EH (cell line): ENCODE measurements around the gene LIPC.
A peak's percentile ranks its signal among the peaks of the same experiment; 100 is the strongest.

Source experiments
- DNase-seq: peaks from one replicate; pipeline ENCODE4 v3.0.0-alpha.2; 2015; ENCODE audit warnings: low read depth

Gene LIPC

DNA sequence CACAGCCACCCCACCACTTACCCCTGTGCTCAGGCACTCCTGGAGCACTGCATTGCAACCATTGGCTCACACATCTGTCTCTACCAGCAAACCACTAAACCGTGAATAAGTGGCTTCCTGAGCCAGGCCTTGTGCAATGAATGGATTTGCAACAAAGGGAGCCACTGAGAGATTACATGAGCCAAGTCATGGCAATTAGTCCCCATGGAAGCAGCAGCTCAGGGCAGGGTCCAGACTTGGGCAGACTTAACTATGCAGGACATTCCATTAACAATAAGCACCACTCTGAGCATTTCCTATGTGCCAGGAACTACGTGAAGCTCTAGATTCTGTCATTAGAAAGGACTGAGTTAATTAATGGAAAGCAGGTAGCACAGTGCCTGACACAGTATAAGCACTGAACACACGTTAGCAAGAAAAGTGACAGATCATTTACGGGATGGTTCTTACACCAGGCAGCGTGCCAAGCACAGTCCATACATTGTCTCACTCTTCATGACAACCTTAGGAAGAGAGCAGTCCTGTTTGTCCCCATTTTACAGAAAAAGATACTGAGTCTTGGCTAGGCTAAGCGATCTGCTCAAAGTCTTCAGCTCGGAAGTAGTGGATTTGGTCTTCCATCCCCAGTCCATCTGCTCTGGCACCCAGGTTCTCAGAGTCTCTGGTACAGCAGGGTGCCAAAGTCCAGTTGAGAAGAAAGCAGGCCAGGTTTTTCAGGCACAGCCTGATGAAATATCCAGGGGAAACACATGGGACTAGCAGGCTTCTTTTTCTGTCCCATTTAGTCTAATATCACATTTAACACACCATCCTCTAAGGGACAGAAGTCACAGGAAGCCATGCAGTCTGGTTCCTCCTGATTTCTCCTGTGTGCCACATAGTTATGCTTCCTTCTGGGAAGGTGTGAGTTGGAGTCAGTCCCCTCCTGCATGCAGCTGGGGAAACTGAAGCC lies 44.1 kb downstream of the LIPC start:
- peak; percentile 78 for DNase-seq

DNA sequence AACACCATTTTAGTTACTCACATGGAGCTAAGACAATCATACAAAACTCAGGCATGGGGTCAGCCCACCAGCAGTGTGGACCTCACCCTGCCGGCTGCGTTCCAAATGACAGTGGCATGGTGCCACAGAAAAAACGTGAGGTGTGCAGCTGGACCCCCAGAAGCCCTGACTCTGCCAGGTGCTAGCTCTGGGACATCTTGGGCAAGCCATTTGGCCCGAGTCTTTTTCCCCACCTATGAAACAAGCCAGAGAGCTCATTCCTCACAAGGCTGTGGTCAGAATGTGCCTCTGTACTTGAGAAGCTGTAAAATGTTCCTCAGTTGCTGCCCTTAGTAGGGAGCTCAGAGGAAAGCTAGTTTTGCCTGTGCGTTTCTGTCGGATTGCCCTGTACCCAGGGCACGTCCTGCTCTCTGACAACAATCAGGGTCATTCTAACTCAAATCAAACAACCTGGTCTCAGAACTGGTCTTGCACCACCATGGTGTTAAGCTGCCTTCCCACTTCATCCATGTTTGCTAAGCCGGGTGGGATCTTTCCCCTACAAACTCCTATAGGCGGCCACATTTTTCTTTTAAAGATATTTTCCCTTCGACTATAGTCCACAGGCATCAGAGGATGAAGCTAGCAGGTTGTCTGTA lies 44.9 kb downstream of the LIPC start:
- no peak for DNase-seq

DNA sequence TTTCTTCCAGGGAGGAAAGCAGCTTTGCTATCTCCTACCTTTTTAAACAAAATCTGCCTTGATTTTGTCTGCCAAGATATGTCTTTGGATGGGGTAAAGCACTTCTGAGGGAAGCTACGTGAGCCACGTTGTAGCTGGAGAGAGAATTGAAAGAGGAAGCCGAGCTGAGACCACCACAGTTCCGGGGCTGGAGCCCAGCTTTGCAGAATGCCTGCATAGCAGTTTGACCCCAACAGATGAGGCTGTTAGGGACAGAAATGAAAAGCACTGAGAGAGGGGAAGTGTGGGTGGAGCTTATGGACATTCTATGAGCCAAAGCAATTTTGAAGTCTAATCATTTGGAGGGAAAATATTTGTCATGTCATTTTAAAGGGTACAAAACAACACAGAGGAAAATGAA lies 45.4 kb downstream of the LIPC start:
- DNase-seq, result no peak

DNA sequence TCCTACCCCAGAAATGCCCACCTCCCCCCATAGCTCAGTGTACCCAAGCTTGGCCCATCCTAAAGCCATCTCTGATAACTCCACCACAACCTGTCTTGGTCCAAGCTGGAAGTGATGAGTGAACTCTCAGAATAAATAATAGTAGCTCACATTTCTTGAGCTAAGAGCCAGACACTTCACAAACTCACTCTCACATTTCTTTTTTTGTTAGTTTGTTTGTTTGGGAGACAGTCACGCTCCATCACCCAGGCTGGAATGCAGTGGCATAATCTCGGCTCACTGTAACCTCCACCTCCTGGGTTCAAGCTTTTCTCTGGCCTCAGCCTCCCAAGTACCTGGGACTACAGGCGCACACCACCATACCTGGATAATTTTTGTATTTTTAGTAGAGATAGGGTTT lies 46.2 kb downstream of the LIPC start:
- DNase-seq, result no peak

DNA sequence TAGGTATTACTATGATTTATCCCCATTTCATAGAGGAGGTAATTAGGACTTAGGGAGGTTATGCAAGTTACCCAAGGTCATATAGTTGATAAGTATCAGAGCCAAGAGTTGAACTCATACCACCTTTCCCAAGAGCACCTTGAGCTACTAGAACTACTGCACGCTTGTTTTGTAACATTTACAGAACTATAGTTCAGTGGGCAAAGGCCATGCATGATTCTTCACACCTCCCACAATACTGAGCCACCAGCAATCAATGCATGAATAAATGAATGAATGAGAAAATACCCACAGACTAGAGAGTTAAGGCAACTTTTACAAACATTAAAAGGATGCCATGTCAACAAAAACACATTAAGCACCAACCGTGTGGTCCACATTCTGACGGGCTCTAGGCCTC lies 46.8 kb downstream of the LIPC start:
- DNase-seq, result no peak

DNA sequence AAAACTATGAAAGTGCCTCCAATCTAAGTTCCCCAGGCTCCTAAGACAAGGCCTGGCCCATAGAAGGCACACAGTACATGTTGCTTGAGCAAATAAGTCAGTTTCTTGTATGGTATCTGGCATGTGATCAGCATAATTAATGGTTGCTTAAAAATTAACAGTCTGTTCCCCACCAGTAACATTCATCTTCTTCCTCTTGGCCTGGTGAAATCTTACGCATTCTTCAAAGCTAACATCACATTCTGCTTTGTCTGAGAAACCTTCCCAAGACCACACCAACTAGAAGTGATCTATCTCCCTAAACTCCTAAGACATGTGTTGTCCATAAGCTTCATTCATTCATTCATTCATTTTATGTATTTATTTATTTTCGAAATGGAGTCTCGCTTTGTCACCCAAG lies 48.1 kb downstream of the LIPC start:
- DNase-seq, result no peak

DNA sequence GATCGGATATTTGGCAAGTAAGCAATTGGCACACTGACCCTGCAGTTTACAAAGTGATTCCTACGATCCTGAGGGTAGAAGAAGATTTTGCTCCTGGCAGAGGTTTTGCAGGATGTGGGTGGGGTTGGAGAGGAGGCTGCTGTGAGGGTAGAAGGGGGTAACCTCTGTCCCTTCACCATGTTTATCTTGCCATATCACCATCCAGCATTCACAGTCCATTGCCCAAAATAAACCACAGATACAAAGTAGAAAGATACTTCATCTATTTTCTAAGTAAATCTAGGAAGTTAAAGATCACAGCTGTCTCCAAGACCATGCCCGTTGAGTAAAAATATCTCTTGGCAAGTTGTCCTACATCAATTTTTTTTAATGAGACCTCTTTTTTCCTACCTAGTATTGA lies 51.6 kb downstream of the LIPC start:
- DNase-seq, result no peak

DNA sequence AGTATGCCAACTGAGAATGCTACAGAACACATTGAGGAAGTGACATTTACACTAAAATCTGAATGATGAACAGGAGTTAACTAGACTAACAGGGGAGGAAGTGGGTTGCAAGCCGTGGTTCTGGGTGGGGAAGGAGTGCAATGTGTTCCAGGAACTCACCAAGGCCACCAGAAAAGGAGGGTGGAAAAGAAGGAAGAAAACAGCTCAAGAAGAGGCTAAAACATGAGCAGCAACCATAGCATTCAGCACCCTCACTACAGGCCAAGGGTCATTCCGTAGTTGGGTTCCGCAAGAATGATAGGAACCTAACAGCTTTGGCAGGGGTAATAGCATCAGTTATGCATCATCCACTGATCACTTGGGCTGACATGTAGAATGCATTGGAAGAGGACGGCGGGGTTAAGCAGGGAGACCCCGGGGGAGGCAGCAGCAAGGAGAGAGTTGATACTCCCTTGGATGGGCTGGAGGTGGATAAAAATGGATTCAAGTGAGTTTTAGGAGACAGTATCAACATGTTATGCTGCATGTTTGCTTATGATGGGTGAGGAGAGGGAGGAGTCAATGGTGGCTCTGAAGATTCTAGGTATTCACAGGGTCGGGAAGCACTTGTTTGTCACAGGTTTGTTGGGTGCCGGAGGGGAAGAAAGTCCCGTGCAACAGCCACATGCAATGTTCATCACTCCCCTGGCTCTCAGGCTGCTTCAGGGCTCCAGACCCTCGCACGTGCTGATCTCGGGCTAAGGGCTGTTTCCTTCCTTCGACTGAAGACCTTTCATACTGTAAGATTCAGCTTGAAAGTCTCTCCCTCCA lies 53.2 kb downstream of the LIPC start:
- no peak for DNase-seq

DNA sequence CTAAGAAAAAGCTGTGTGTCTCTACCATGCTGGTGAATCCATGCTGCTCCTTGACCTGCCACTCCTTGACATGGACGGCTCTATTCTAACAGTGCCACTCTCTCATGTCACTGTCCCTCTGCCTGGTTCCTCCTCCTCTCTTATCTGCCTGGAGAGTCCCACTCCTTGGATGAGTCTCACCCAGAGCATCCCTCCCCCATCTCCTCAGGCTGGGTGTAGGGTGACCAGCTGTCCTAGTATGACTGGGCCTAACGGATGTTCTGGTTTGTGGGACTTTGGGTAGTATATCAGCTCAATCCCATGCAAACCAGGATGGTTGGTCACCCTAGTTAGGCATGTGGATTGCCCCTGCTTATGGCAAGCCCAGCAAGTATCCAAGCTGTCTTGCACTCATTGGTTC lies 54.3 kb downstream of the LIPC start:
- DNase-seq, result no peak

DNA sequence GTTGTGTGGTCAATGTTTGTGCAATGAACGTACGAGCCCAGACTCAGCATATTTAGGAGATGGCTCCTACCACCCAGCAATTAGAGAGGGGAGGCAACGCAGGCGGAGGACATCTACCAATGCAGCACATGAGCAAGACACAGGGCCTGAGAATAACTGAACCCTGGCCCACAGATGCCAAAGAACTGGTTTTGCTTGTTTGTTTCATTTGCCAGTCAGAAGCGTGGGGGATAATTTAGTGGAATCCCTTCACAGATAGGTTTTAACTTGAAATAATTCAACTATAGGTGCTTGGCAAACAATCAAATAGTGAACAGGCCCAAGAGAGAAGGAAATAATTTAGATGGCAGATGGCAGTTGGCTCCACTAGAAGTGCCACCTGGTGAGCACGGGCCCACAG lies 54.8 kb downstream of the LIPC start:
- DNase-seq, result no peak

DNA sequence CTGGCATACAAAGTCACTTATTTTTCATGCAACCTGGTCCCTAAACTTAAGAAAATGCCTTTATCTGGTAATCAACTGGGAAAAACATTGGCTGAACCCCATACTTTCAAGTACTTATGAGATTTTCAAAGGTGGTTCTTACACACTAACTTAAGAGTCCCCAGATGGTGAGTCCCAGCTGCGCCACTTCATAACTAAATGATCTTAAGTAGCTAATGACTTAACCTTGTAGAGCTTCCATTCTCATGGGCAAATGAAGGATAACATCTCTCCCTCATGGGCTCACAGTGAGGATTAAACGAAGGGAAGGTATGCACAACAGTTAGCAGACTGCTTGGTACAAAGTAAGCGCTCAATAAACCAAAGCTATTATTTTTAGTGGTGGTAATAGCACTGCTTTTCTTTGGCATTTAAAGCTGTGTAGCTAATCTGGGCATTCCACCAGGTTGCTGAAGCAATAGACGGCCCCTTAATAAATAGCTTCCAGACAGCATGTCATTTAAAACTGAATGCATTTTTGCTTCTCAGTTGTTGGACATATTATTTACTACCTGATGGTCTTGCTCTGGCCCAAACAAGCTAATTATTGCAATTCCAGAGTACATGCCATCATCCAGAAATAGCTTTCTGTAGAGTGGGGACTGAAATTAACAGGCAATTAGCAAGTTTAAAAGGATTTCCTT lies 55.4 kb downstream of the LIPC start:
- DNase-seq, result no peak

DNA sequence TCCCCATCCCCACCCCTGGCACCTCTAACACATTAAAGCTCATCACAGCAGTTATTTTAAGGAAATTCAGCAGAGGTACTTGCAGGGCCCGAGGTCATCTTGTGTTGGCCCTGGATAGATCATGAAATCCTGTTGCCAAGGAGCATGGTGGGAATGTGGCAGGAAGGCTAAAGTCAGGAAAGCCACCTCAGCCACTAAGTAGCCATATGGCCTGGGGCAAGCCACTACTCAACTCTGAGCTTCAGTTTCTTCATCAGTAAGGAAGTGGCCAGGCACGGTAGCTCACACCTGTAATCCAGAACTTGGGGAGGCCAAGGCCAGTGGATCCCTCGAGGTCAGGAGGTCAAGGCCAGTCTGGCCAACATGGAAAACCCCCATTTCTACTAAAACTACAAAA lies 55.9 kb downstream of the LIPC start:
- no peak for DNase-seq

DNA sequence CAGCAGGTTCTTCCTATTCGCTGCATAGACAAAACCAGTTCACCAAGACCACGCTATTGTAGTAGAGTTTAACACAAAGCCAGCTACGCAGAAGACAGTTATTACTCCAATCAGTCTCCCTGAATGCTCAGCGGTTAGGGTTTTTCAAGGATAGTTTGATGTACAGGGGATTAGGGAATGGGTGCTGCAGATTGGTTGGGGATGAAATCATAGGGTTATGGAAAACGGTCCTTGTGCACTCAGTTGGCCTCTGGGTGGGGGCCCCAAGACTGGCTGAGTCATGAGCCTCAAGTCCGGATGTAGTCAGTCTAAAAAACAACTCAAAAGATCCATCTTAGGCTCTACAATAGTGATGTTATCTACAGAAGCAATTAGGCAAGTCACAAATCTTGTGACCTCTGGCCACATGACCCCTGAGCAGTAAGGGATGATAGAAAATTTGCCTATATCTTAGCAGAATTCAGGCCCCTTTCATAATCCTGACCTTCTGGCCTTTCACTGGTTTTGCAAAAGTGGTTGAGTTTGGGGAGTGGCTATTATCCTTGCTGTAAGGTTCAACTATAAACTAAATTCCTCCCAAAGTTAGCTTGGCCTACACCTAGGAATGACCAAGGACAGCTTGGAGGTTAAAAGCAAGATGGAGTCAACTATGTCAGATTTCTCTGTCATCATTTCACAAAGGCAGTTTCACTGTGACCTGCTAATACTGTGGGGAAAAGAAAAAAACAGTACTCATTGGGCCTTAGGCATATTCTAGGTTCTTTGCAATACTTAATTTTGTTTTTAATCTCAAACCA lies 57.7 kb downstream of the LIPC start:
- no peak for DNase-seq

DNA sequence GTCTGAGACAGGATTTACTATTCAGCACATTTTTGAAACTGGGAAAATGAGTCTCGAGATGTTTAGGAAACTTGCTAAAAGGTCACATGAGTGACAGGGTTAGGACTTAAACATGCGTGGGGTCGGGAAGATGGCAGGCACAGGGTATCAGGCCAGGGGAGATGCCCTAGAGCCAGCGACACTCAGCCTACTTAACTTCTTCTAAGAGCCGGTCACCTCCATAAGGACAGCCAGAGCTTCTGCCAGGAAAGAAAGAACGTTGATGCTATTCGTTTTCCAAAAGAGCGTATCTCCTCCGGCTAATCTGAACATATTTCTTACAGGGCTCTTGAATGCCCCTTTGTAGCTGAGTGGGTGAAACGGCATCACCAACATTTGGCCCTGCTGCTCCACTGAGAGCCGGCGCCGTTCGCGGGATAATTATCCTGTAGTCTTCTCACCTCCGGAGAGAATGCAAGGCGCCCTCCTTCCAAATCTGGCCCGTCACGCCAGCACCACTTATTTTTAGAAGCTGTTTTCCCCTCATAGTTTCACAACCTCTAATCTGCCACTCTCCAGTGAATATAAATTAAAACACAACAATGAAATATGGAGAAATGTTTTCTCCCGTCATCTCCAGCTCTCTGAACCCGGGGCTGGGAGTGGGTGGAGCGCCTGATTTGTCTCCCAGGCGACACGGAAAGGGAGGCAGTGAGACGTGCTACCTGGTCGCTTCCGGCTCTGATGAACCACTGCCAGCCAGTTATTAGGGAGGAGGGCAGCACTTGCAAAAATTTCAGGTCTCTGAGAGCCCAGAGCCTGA lies 58.5 kb downstream of the LIPC start:
- DNase-seq, result no peak

DNA sequence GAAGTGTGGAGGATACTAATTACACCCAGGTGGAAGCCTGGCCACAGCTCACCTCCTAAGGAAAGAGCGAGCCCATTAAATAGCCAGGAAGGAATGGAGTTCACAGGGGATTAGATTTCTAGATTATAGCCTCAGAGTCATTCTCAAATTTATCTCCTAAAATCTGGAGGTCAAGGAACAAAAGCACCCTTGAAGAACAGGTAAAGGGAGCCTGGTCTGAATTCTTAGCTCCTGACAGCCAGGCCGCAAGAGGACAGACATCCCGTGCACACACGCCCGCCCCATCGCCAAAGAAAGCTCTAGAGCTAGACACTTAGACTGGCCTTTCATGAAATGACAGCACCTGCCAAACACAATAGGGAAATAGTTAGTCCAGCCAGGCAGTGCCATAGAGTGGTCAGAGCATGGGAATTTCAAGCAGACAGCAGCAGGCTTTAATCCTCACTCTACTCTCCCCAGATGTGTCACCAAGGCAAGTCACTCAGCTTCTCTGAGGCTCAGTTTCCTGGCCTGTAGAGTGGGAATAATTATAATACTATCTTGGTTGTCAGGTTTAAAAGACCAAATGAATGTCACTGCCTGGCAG lies 59.2 kb downstream of the LIPC start:
- DNase-seq, result no peak

DNA sequence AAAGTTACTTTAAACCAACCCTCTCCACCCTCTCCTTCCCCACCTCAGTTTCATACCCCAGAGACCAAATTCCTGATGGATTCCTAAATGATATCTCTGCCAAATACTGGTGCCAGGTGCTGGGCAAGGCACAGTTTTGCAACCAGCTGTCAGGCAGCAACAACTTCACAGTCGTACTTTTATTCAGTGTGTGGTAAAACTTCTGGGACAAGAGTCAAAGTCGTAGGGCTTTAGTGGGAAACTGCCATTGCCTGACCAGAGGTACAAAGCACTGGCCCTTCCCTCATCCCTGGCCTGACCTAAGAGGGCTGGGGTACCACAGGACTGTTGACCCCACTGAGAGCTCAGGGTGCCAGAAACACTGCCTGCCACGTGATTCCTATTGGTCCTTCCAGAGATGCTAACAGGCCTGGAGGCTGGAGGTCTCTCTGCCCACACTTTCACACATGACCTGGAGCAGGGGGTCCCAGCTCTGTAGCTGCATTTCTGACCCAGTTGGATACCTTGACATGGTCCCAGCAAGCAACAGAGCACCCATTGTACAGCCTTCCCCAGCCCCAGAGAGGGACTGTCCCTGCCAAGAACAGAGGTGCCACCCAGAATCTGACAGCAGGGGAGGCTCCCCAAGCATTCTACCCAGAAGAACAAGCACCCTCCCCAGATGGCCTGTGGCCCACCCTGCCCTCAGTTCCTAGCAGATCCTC lies 59.9 kb downstream of the LIPC start:
- no peak for DNase-seq

DNA sequence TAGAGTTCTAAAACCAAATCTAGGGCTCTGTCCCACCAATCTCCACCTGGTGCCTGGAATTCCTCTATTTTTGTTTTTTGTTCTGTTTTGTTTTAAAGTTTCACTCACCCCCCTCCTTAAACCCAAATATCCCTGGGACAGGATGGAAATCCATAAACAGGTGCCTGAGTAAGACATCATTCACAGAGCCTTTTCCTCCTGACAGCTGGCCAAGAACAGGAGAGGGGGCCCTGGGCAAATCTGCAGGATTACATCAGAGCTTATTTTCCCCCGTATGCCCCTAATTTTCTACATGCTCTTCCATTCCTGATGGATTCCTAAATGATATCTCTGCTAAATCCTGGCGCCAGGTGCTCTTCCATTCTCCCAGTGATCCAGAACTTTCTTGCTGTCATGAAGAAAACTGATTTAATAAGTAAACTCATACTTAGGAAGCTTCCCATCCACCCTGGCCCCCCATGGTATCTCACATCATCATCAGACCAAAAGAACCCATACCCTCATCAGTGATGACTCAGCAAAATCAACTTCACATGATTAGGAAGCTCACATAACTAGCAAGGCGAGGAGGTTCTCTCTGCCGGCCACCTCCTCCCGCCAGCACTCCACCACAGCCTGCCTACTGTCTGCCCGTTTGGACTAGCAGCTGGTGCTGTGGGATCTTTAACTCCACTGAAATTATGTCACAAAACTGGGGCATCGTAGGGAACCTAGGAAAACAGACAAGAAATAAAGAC lies 61.0 kb downstream of the LIPC start:
- no peak for DNase-seq

DNA sequence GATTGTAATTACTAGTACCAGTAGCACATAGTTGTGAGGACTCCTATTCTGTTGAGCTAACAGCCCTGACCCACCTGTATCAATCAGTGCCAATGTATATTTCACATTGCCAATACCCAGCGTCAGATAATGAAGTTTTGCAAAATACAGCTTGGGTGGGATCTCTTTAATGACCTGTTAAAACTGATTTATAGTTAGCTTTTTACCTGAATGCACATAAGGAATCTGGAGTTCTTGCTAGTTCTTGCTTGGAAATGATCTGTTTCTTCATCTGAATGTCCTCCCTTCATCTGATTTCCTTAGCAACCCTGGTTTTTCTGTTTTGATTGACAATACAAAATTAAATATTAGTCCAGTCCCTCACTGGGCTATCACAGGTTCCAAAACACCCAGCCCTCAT lies 62.8 kb downstream of the LIPC start:
- no peak for DNase-seq

DNA sequence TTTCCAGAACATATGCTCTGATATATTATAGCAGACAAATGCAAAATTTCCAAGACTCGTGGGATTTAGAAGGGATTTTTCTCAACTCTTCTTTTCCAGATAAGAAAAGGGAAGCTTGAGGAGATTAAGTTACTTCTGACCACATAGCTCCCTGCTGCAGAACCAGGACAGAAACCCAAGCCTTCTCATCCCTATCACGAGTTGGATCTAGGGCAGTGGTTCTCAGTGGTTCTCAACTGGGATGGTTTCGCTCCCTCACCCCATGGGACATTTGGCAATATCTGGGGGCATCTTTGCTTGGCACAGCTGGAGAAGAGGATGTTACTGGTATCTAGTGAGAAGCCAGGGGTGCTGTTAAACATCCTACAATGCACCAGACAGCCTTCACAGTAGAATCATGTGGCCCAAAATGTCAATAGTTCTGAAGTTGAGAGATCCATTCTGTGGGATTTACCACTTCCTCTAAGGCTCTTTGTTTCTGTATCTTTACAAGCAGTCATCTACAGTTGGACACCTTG lies 64.2 kb downstream of the LIPC start:
- no peak for DNase-seq
